ENCODE results near the gene KIF2C.

DNA sequence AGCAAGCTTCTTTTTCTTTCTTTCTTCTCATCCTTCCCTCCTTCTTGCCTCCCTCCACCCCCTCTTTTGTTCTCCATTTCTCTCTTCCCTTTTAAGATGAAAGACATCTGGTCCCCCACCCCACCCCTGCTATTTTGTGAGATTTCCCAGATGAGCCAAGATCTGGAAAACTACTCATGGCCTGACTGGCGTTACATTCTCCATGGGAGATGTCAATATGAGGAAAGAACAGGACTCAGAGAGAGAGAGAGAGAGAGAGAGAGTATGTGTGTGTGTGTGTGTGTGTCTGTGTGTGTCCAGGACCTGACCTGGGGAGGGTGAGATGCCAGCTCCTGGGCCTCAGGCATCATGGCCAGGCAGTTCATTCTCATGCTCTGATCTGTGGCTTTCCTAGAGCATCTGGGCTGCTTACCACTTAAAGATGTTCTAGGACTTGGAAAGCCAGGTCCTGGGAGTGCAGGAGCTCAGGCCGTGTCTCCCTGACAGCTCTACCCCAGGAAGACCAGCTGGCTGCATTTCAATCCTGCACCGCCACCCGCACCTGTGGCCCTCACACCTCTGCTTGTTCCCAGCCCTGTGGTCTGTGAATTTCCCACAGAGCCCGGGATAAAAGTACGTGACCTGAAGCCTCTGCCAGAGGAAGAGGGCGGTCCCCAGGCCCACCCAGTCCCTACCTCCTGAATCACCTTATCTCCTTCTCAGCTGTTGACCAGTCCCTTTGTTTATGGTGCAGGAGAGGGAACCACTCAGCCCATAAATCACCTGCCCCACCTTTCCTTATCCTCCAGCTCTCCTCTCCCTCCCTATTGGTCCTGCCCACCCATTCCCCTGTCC is 51.5 kb downstream of the KIF2C start:
- TF ChIP-seq RFX5 (IDR thresholded peaks at IDR 0.05; ENCODE audit: low read depth, low read length), result no peak
- no peak for TF ChIP-seq CTCF (conservative IDR thresholded peaks at IDR 0.05; ENCODE audit: low read depth, low read length)
- no peak for TF ChIP-seq POLR2A (IDR thresholded peaks at IDR 0.05; ENCODE audit: low read depth, low read length)
- no peak for TF ChIP-seq MAFK (IDR thresholded peaks at IDR 0.05; ENCODE audit: low read depth, low read length)
- no peak for TF ChIP-seq MXI1 (IDR thresholded peaks at IDR 0.05; ENCODE audit: borderline replicate concordance, low read depth, low read length)
- TF ChIP-seq, protein P1, sequence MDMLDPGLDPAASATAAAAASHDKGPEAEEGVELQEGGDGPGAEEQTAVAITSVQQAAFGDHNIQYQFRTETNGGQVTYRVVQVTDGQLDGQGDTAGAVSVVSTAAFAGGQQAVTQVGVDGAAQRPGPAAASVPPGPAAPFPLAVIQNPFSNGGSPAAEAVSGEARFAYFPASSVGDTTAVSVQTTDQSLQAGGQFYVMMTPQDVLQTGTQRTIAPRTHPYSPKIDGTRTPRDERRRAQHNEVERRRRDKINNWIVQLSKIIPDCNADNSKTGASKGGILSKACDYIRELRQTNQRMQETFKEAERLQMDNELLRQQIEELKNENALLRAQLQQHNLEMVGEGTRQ (IDR thresholded peaks at IDR 0.05; ENCODE audit: low read depth, low read length), result no peak
- no peak for TF ChIP-seq RCOR1 (IDR thresholded peaks at IDR 0.05; ENCODE audit: insufficient replicate concordance, low read length)
- TF ChIP-seq, protein P2, sequence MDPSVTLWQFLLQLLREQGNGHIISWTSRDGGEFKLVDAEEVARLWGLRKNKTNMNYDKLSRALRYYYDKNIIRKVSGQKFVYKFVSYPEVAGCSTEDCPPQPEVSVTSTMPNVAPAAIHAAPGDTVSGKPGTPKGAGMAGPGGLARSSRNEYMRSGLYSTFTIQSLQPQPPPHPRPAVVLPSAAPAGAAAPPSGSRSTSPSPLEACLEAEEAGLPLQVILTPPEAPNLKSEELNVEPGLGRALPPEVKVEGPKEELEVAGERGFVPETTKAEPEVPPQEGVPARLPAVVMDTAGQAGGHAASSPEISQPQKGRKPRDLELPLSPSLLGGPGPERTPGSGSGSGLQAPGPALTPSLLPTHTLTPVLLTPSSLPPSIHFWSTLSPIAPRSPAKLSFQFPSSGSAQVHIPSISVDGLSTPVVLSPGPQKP (IDR thresholded peaks at IDR 0.05; ENCODE audit: borderline replicate concordance, low read depth, low read length), result no peak
- no peak for TF ChIP-seq RAD21 (IDR thresholded peaks at IDR 0.05; ENCODE audit: low read length)
- TF ChIP-seq CHD1 (IDR thresholded peaks at IDR 0.05; ENCODE audit: low read depth, low read length), result no peak
- no peak for TF ChIP-seq FOS (IDR thresholded peaks at IDR 0.05; ENCODE audit: low read depth, low read length)

All from IMR-90 (cell line).